Large intestine (tissue), 3 donors: ENCODE results near the gene SYT17. TPM values are rescaled to one million over a fixed set of nuclear protein-coding genes. Genes with fewer than 3 reads are reported as not detected.

Experiments used
- DNase-seq, 2 donors: peaks; one replicate each; pipeline versions ENCODE4 v3.0.0 to v3.0.0-alpha.2; 2013
- H3K27ac ChIP-seq: one replicate; pipeline ENCODE4 v1.5.1; 2013; ENCODE audit warnings: low read length
- H3K27me3 ChIP-seq: 2 replicates; pipeline ENCODE4 v1.6.1; 2013; ENCODE audit warnings: low read length; ENCODE audit not compliant: control insufficient read depth, insufficient read depth
- H3K36me3 ChIP-seq: 2 replicates; pipeline ENCODE4 v1.6.1; 2013; ENCODE audit warnings: low read length; ENCODE audit not compliant: control insufficient read depth, insufficient read depth
- H3K4me1 ChIP-seq: one replicate; pipeline ENCODE4 v1.6.1; 2013; ENCODE audit warnings: low read length; ENCODE audit not compliant: control insufficient read depth, insufficient read depth
- H3K4me3 ChIP-seq: one replicate; pipeline ENCODE4 v1.5.1; 2013; ENCODE audit warnings: low read length
- H3K9me3 ChIP-seq: one replicate; pipeline ENCODE4 v1.6.1; 2013; ENCODE audit warnings: mild to moderate bottlenecking, low read depth, low read length, moderate library complexity; ENCODE audit not compliant: control insufficient read depth
- WGBS: methylation state at CpG from one replicate; pipeline ENCODE4 v1.1.5; 2013; ENCODE audit warnings: low lambda C conversion rate; ENCODE audit not compliant: insufficient coverage; 5-methylcytosine and 5-hydroxymethylcytosine counted together
- polyA plus RNA-seq: library from polyadenylated mRNA; unstranded; fragments of 120-200 nt; gene quantifications from one replicate; pipeline ENCODE4 v1.2.1, GENCODE V29; 2013

SYT17 gene
- polyA plus RNA-seq, 1 donor, result 8.2 TPM

GRCh38 chr16:19231881-19232280 lies 63.8 kb downstream of the SYT17 start:
- H3K4me3 ChIP-seq, result no peak overlapping the region
- no peaks in the 10 kb centered on the region for H3K4me1 ChIP-seq
- H3K9me3 ChIP-seq, result peaks cover 3% of the 10 kb centered on the region
- H3K27me3 ChIP-seq, result no peaks in the 10 kb centered on the region
- no peak for DNase-seq
- no CpG with 5 or more reads among the region's 8 CpGs for WGBS
- peaks cover 4% of the 10 kb centered on the region for H3K36me3 ChIP-seq
- no peak overlapping the region for H3K27ac ChIP-seq

- no peak for DNase-seq
- Histone ChIP-seq H3K9me3 (peaks cover 3% of the 10 kb centered on the region), H3K27me3 (no peaks in the 10 kb centered on the region), H3K27ac (no peak overlapping the region), H3K4me3 (no peak overlapping the region), H3K4me1 (no peaks in the 10 kb centered on the region), H3K36me3 (peaks cover 3% of the 10 kb centered on the region)
- no CpG with 5 or more reads among the region's 5 CpGs for WGBS
These were observed 64.9 kb downstream of the SYT17 start for GRCh38 chr16:19232988-19233387.

GRCh38 chr16:19235478-19235877 lies 67.4 kb downstream of the SYT17 start:
- Histone ChIP-seq H3K4me3 (no peak overlapping the region), H3K27me3 (no peaks in the 10 kb centered on the region), H3K27ac (no peak overlapping the region), H3K9me3 (peaks cover 12% of the 10 kb centered on the region), H3K4me1 (no peaks in the 10 kb centered on the region), H3K36me3 (peaks cover 3% of the 10 kb centered on the region)
- no peak for DNase-seq
- WGBS, result 97% methylated on average over 4 of the region's 4 CpGs

- no peaks in the 10 kb centered on the region for H3K4me1 ChIP-seq
- peaks cover 3% of the 10 kb centered on the region for H3K36me3 ChIP-seq
- no peaks in the 10 kb centered on the region for H3K27me3 ChIP-seq
- H3K4me3 ChIP-seq, result no peak overlapping the region
- 100% methylated on average over 1 of the region's 4 CpGs for WGBS
- no peak overlapping the region for H3K27ac ChIP-seq
- DNase-seq, result no peak
- peaks cover 15% of the 10 kb centered on the region for H3K9me3 ChIP-seq
These were observed 67.8 kb downstream of the SYT17 start for GRCh38 chr16:19235886-19236285.

GRCh38 chr16:19236561-19237209 lies 68.6 kb downstream of the SYT17 start:
- Histone ChIP-seq H3K27me3 (no peaks in the 10 kb centered on the region), H3K4me1 (no peaks in the 10 kb centered on the region), H3K27ac (peak overlapping the region; percentile 24), H3K9me3 (peaks cover 18% of the 10 kb centered on the region), H3K36me3 (peaks cover 3% of the 10 kb centered on the region), H3K4me3 (no peak overlapping the region)
- peak in 1 of 2 donors; percentile 37 for DNase-seq
- WGBS, result no CpG with 5 or more reads among the region's 4 CpGs

GRCh38 chr16:19238406-19238805 lies 70.4 kb downstream of the SYT17 start:
- H3K4me3 ChIP-seq, result no peak overlapping the region
- no peaks in the 10 kb centered on the region for H3K27me3 ChIP-seq
- no CpG with 5 or more reads among the region's 4 CpGs for WGBS
- H3K4me1 ChIP-seq, result no peaks in the 10 kb centered on the region
- peaks cover 18% of the 10 kb centered on the region for H3K9me3 ChIP-seq
- no peaks in the 10 kb centered on the region for H3K36me3 ChIP-seq
- no peak overlapping the region for H3K27ac ChIP-seq
- no peak for DNase-seq

GRCh38 chr16:19239511-19240155 lies 71.6 kb downstream of the SYT17 start:
- H3K4me3 ChIP-seq, result no peak overlapping the region

GRCh38 chr16:19240494-19240893 lies 72.5 kb downstream of the SYT17 start:
- no peaks in the 10 kb centered on the region for H3K4me1 ChIP-seq
- H3K27ac ChIP-seq, result no peak overlapping the region
- no CpG with 5 or more reads among the region's 7 CpGs for WGBS
- H3K4me3 ChIP-seq, result no peak overlapping the region
- DNase-seq, result no peak
- no peaks in the 10 kb centered on the region for H3K27me3 ChIP-seq
- peaks cover 15% of the 10 kb centered on the region for H3K9me3 ChIP-seq
- no peaks in the 10 kb centered on the region for H3K36me3 ChIP-seq

More at GRCh38 chr16:19239511-19240155, 71.6 kb downstream of the SYT17 start:
- no peaks in the 10 kb centered on the region for H3K27me3 ChIP-seq
- 92% methylated on average over 2 of the region's 13 CpGs for WGBS
- peaks cover 18% of the 10 kb centered on the region for H3K9me3 ChIP-seq
- no peaks in the 10 kb centered on the region for H3K4me1 ChIP-seq
- H3K36me3 ChIP-seq, result no peaks in the 10 kb centered on the region
- DNase-seq, result no peak
- no peak overlapping the region for H3K27ac ChIP-seq

GRCh38 chr16:19241512-19241911 lies 73.5 kb downstream of the SYT17 start:
- no CpG with 5 or more reads among the region's 11 CpGs for WGBS
- no peak for DNase-seq
- Histone ChIP-seq H3K4me1 (no peaks in the 10 kb centered on the region), H3K4me3 (no peak overlapping the region), H3K27me3 (no peaks in the 10 kb centered on the region), H3K9me3 (peaks cover 15% of the 10 kb centered on the region), H3K36me3 (no peaks in the 10 kb centered on the region), H3K27ac (no peak overlapping the region)

- Histone ChIP-seq H3K36me3 (no peaks in the 10 kb centered on the region), H3K9me3 (peaks cover 15% of the 10 kb centered on the region), H3K27ac (no peak overlapping the region), H3K27me3 (no peaks in the 10 kb centered on the region), H3K4me3 (no peak overlapping the region), H3K4me1 (no peaks in the 10 kb centered on the region)
- WGBS, result 38% methylated on average over 1 of the region's 1 CpG
- DNase-seq, result no peak
These were observed 74.1 kb downstream of the SYT17 start for GRCh38 chr16:19242186-19242585.
